ENCODE results near the gene RBL1. TPM values are rescaled to one million over a fixed set of nuclear protein-coding genes. Genes with fewer than 3 reads are reported as not detected.

RBL1 gene
- total and polyA plus RNA-seq, 4 donors, result 0.60 to 14.7 (median 2.0) TPM

GRCh38 chr20:37077009-37077408, 18.8 kb downstream of the RBL1 start:
- 96% methylated on average over 8 of the region's 8 CpGs for WGBS
- H3K9me3 ChIP-seq (ENCODE audit: control insufficient read depth in 4 of 4, low read length in 3 of 4), result no peaks in the 10 kb centered on the region
- no peak overlapping the region for H3K4me3 ChIP-seq (ENCODE audit: low read depth in 1 of 3, low read length in 3 of 3)
- H3K4me1 ChIP-seq (ENCODE audit: control insufficient read depth in 4 of 4, insufficient read depth in 4 of 4, low read length in 3 of 4), result no peaks in the 10 kb centered on the region
- H3K9ac ChIP-seq (ENCODE audit: low read depth in 1 of 2, low read length in 2 of 2), result no peak overlapping the region
- no peaks in the 10 kb centered on the region for H3K27me3 ChIP-seq (ENCODE audit: control insufficient read depth in 4 of 4, insufficient read depth in 4 of 4, low read length in 3 of 4)
- TF ChIP-seq SP1 (IDR thresholded peaks at IDR 0.05), result no peak
- no peak for TF ChIP-seq YY1 (IDR thresholded peaks at IDR 0.05)
- TF ChIP-seq NR2F2 (IDR thresholded peaks at IDR 0.05), result no peak
- TF ChIP-seq REST (IDR thresholded peaks at IDR 0.05), result no peak
- no peak for TF ChIP-seq GABPA (IDR thresholded peaks at IDR 0.05 in 1 of 2, conservative IDR thresholded peaks at IDR 0.05 in 1 of 2)
- TF ChIP-seq TAF1 (conservative IDR thresholded peaks at IDR 0.05), result no peak
- TF ChIP-seq JUND (IDR thresholded peaks at IDR 0.05), result no peak
- no peak for TF ChIP-seq EGR1 (IDR thresholded peaks at IDR 0.05; ENCODE audit: low read depth in 2 of 2)
- no peaks in the 10 kb centered on the region for H3K36me3 ChIP-seq (ENCODE audit: control insufficient read depth in 4 of 4, insufficient read depth in 3 of 4, low read depth in 1 of 4, low read length in 3 of 4)
- no peak overlapping the region for H3K27ac ChIP-seq (ENCODE audit: low read depth in 1 of 2, low read length in 2 of 2)
- no peak for DNase-seq (ENCODE audit: low spot score)

- Histone ChIP-seq H3K4me3 (ENCODE audit: low read depth in 1 of 3, low read length in 3 of 3) (no peak overlapping the region), H3K4me1 (ENCODE audit: control insufficient read depth in 4 of 4, insufficient read depth in 4 of 4, low read length in 3 of 4) (no peaks in the 10 kb centered on the region), H3K9me3 (ENCODE audit: control insufficient read depth in 4 of 4, low read length in 3 of 4) (no peaks in the 10 kb centered on the region), H3K9ac (ENCODE audit: low read depth in 1 of 2, low read length in 2 of 2) (no peak overlapping the region), H3K27me3 (ENCODE audit: control insufficient read depth in 4 of 4, insufficient read depth in 4 of 4, low read length in 3 of 4) (no peaks in the 10 kb centered on the region), H3K36me3 (ENCODE audit: control insufficient read depth in 4 of 4, insufficient read depth in 3 of 4, low read depth in 1 of 4, low read length in 3 of 4) (no peaks in the 10 kb centered on the region), H3K27ac (ENCODE audit: low read depth in 1 of 2, low read length in 2 of 2) (no peak overlapping the region)
- 94% methylated on average over 3 of the region's 3 CpGs for WGBS
- DNase-seq (ENCODE audit: low spot score), result no peak
- TF ChIP-seq JUND (IDR thresholded peaks at IDR 0.05), result no peak
- no peak for TF ChIP-seq HNF4G (IDR thresholded peaks at IDR 0.05)
- no peak for TF ChIP-seq YY1 (IDR thresholded peaks at IDR 0.05)
- no peak for TF ChIP-seq SP1 (IDR thresholded peaks at IDR 0.05)
Measured at GRCh38 chr20:37075932-37076685, 19.7 kb downstream of the RBL1 start.

GRCh38 chr20:37072293-37073196, 23.3 kb downstream of the RBL1 start:
- no peak overlapping the region for H3K27ac ChIP-seq (ENCODE audit: low read depth in 1 of 2, low read length in 2 of 2)
- H3K9ac ChIP-seq (ENCODE audit: low read depth in 1 of 2, low read length in 2 of 2), result no peak overlapping the region
- H3K9me3 ChIP-seq (ENCODE audit: control insufficient read depth in 4 of 4, low read length in 3 of 4), result no peaks in the 10 kb centered on the region
- H3K4me1 ChIP-seq (ENCODE audit: control insufficient read depth in 4 of 4, insufficient read depth in 4 of 4, low read length in 3 of 4), result no peaks in the 10 kb centered on the region
- H3K36me3 ChIP-seq (ENCODE audit: control insufficient read depth in 4 of 4, insufficient read depth in 3 of 4, low read depth in 1 of 4, low read length in 3 of 4), result no peaks in the 10 kb centered on the region
- H3K4me3 ChIP-seq (ENCODE audit: low read depth in 1 of 3, low read length in 3 of 3), result no peak overlapping the region
- no peak for DNase-seq (ENCODE audit: low spot score)
- WGBS, result 93% methylated on average over 17 of the region's 17 CpGs
- no peaks in the 10 kb centered on the region for H3K27me3 ChIP-seq (ENCODE audit: control insufficient read depth in 4 of 4, insufficient read depth in 4 of 4, low read length in 3 of 4)
- TF ChIP-seq CTCF (IDR thresholded peaks at IDR 0.05; ENCODE audit: low read depth, low read length, missing input control), result no peak
- no peak for TF ChIP-seq RXRA (IDR thresholded peaks at IDR 0.05)
- no peak for TF ChIP-seq MAX (IDR thresholded peaks at IDR 0.05)
- TF ChIP-seq FOXA1 (IDR thresholded peaks at IDR 0.05), result no peak
- no peak for TF ChIP-seq HNF4A (conservative IDR thresholded peaks at IDR 0.05)
- no peak for TF ChIP-seq SP1 (IDR thresholded peaks at IDR 0.05)
- TF ChIP-seq ATF3 (IDR thresholded peaks at IDR 0.05), result no peak
- no peak for TF ChIP-seq EGR1 (IDR thresholded peaks at IDR 0.05; ENCODE audit: low read depth in 2 of 2)
- TF ChIP-seq ZBTB33 (IDR thresholded peaks at IDR 0.05), result no peak
- no peak for TF ChIP-seq FOXA2 (IDR thresholded peaks at IDR 0.05)

Measured in liver (tissue), 9 donors.